ENCODE results near the gene IGF2R. TPM values are rescaled to one million over a fixed set of nuclear protein-coding genes. Genes with fewer than 3 reads are reported as not detected.

The IGF2R gene
- total and polyA plus RNA-seq, 2 experiments from 2014 or later = 61.2 to 132 TPM

GRCh38 chr6:160116411-160116810 lies 147.5 kb downstream of the IGF2R start:
- no peak for DNase-seq (ENCODE audit: low spot score)
- no peaks in the 10 kb centered on the region for H3K79me2 ChIP-seq
- H3K27me3 ChIP-seq = no peaks in the 10 kb centered on the region
- H3K9me3 ChIP-seq (ENCODE audit: low read depth) = no peaks in the 10 kb centered on the region
- no peaks in the 10 kb centered on the region for H4K20me1 ChIP-seq (ENCODE audit: insufficient read depth, poor library complexity, severe bottlenecking)
- TF ChIP-seq CTCF (IDR thresholded peaks at IDR 0.05; ENCODE audit: poor library complexity) (no peak), EZH2 (IDR thresholded peaks at IDR 0.05; ENCODE audit: borderline replicate concordance) (no peak), EZH2phosphoT487 (IDR thresholded peaks at IDR 0.05; ENCODE audit: low read depth, severe bottlenecking, unreplicated experiment) (no peak)
- H3K4me1 ChIP-seq (ENCODE audit: insufficient read depth) = no peaks in the 10 kb centered on the region
- 96% methylated on average over 2 of the region's 2 CpGs for WGBS (ENCODE audit: low lambda C conversion rate, missing lambda C conversion rate)
- no peaks in the 10 kb centered on the region for H3K9me2 ChIP-seq (replicated peaks; ENCODE audit: insufficient read depth)
- H3K4me2 ChIP-seq = no peak overlapping the region
- H3K4me3 ChIP-seq = no peak overlapping the region
- H2AFZ ChIP-seq = no peak overlapping the region
- H3K27ac ChIP-seq = no peak overlapping the region
- no peaks in the 10 kb centered on the region for H3K36me3 ChIP-seq (replicated peaks; ENCODE audit: insufficient read depth, low read depth)

- H3K27me3 ChIP-seq = no peaks in the 10 kb centered on the region
- TF ChIP-seq EZH2phosphoT487 (IDR thresholded peaks at IDR 0.05; ENCODE audit: low read depth, severe bottlenecking, unreplicated experiment) (no peak), EZH2 (IDR thresholded peaks at IDR 0.05; ENCODE audit: borderline replicate concordance) (no peak), CTCF (IDR thresholded peaks at IDR 0.05; ENCODE audit: poor library complexity) (no peak)
These were observed 148.3 kb downstream of the IGF2R start for GRCh38 chr6:160117137-160117536.

GRCh38 chr6:160118620-160119229 lies 149.8 kb downstream of the IGF2R start:
- Histone ChIP-seq H3K27ac (no peak overlapping the region), H4K20me1 (ENCODE audit: insufficient read depth, poor library complexity, severe bottlenecking) (no peaks in the 10 kb centered on the region), H3K9me2 (replicated peaks; ENCODE audit: insufficient read depth) (no peaks in the 10 kb centered on the region), H3K4me2 (no peak overlapping the region), H3K4me1 (ENCODE audit: insufficient read depth) (no peaks in the 10 kb centered on the region), H3K36me3 (replicated peaks; ENCODE audit: insufficient read depth, low read depth) (no peaks in the 10 kb centered on the region), H3K4me3 (no peak overlapping the region), H2AFZ (no peak overlapping the region), H3K27me3 (no peaks in the 10 kb centered on the region), H3K9me3 (ENCODE audit: low read depth) (no peaks in the 10 kb centered on the region), H3K79me2 (no peaks in the 10 kb centered on the region)
- no peak for DNase-seq (ENCODE audit: low spot score)
- no peak for TF ChIP-seq EZH2phosphoT487 (IDR thresholded peaks at IDR 0.05; ENCODE audit: low read depth, severe bottlenecking, unreplicated experiment)
- TF ChIP-seq EZH2 (IDR thresholded peaks at IDR 0.05; ENCODE audit: borderline replicate concordance) = no peak
- no peak for TF ChIP-seq CTCF (IDR thresholded peaks at IDR 0.05; ENCODE audit: poor library complexity)
- 88% methylated on average over 5 of the region's 5 CpGs for WGBS (ENCODE audit: low lambda C conversion rate, missing lambda C conversion rate)

More at GRCh38 chr6:160117137-160117536, 148.3 kb downstream of the IGF2R start:
- H3K27ac ChIP-seq = no peak overlapping the region
- H3K4me3 ChIP-seq = no peak overlapping the region
- WGBS (ENCODE audit: low lambda C conversion rate, missing lambda C conversion rate) = over 99% methylated on average over 6 of the region's 6 CpGs
- no peaks in the 10 kb centered on the region for H3K36me3 ChIP-seq (replicated peaks; ENCODE audit: insufficient read depth, low read depth)
- H3K9me2 ChIP-seq (replicated peaks; ENCODE audit: insufficient read depth) = no peaks in the 10 kb centered on the region
- no peaks in the 10 kb centered on the region for H4K20me1 ChIP-seq (ENCODE audit: insufficient read depth, poor library complexity, severe bottlenecking)
- DNase-seq (ENCODE audit: low spot score) = no peak
- H3K4me2 ChIP-seq = no peak overlapping the region
- no peaks in the 10 kb centered on the region for H3K9me3 ChIP-seq (ENCODE audit: low read depth)
- H3K4me1 ChIP-seq (ENCODE audit: insufficient read depth) = no peaks in the 10 kb centered on the region
- no peaks in the 10 kb centered on the region for H3K79me2 ChIP-seq
- no peak overlapping the region for H2AFZ ChIP-seq
